Kidney (tissue), 14 donors: ENCODE measurements around the gene LCNL1. TPM values are rescaled to one million over a fixed set of nuclear protein-coding genes. Genes with fewer than 3 reads are reported as not detected.

Experiments
- DNase-seq, 5 donors: peaks; one replicate each; pipeline ENCODE4 v3.0.0-alpha.2; 2013 to 2020
- FAIRE-seq: peaks from 2 replicates; lab custom pipeline; 2012; peaks lifted over from hg19 to GRCh38; lab: Jason Lieb, UNC
- H3K27ac ChIP-seq, 2 donors: one replicate each; pipeline ENCODE4 v1.7.0; 2013; ENCODE audit warnings: low read depth in 2 of 2, low read length in 2 of 2, inconsistent platforms in 1 of 2
- H3K27me3 ChIP-seq: one replicate; pipeline ENCODE4 v1.7.1; 2013; ENCODE audit warnings: low read length, inconsistent platforms; ENCODE audit not compliant: control insufficient read depth, insufficient read depth
- H3K36me3 ChIP-seq, 3 donors: one replicate each; pipeline versions ENCODE4 v1.7.0 to v1.7.1; 2013; ENCODE audit warnings: low read length in 3 of 3, control low read depth in 1 of 3, inconsistent platforms in 1 of 3; ENCODE audit not compliant: insufficient read depth in 3 of 3, control insufficient read depth in 2 of 3
- H3K4me1 ChIP-seq, 3 donors: one replicate each; pipeline versions ENCODE4 v1.7.0 to v1.7.1; 2013; ENCODE audit warnings: low read length in 3 of 3, inconsistent platforms in 1 of 3, low read depth in 1 of 3; ENCODE audit not compliant: control insufficient read depth in 2 of 3, insufficient read depth in 2 of 3
- H3K4me3 ChIP-seq, 3 donors: one replicate each; pipeline versions ENCODE4 v1.7.0 to v1.8.1; 2013; ENCODE audit warnings: low read length in 3 of 3, control low read depth in 1 of 3, inconsistent platforms in 1 of 3
- H3K9ac ChIP-seq, 3 donors: one replicate each; pipeline versions ENCODE4 v1.7.0 to v1.7.1; 2013; ENCODE audit warnings: low read length in 3 of 3, control low read depth in 1 of 3, inconsistent platforms in 1 of 3
- H3K9me3 ChIP-seq, 3 donors: one replicate each; pipeline versions ENCODE4 v1.7.0 to v1.7.1; 2013; ENCODE audit warnings: low read length in 3 of 3, control low read depth in 1 of 3, inconsistent platforms in 1 of 3; ENCODE audit not compliant: control insufficient read depth in 2 of 3, insufficient read depth in 1 of 3
- CTCF ChIP-seq: IDR thresholded peaks from 3 replicates; pipeline ENCODE4 v1.5.1; 2012; ENCODE audit warnings: mild to moderate bottlenecking, moderate library complexity, borderline replicate concordance; ENCODE audit not compliant: insufficient read depth; ENCODE audit errors: extremely low read depth
- intact Hi-C: fragments of 100-400 bp; cut with DNase I; formaldehyde crosslinking; loops from one replicate; pipeline ENCODE4 v1.11.1; 2022
- polyA plus RNA-seq: library from polyadenylated mRNA; stranded (reverse); fragments of 350-450 nt; fragmentation: Illumina TruSeq; extraction: RNeasy Lipid Tissue Mini Kit (QIAGEN cat#74804); gene quantifications from one replicate; pipeline ENCODE4 v1.2.3, GENCODE V29; 2014; ENCODE audit warnings: low read depth, low replicate concordance; ENCODE audit not compliant: insufficient read depth
- total RNA-seq: library from RNA; stranded (reverse); fragmentation: NEBNext Ultra II Directional; extraction: Animal tissue kit (Norgen Biotek cat#: 25700); gene quantifications from one replicate; pipeline ENCODE4 v1.2.1, GENCODE V29; 2021
- donor health status: control.
- donor health status: control.
- donor health status: control.
- donor health status: control.
- donor health status: control.
- donor health status: DM: yes; HTN: yes; CAD: no.
- donor health status: Normal renal cell carcinoma (clear cell type).

Gene LCNL1
- total and polyA plus RNA-seq, 2 donors from 2014 or later: 0.54 to 1.4 TPM

DNA sequence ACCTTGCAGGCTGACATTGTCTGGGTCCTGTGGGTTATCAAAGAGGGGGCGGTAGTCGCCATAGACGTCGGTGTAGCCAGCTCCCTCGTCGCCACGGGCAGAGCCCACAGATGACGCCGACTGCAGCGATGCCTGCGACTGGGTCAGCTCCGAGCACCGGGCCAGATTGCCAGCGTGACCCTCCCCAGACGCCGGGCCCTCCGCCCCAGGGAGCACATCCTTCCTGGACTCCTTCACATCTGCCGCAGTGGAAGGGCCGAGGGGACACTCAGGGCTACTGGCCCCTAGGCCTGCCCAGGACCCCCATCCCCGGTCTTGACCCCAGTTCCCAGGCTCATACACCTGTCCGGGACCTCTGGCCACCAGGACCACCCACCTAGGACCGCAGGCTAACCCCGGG lies 31.4 kb downstream of the LCNL1 start:
- Histone ChIP-seq H3K9ac (no peak overlapping the region), H3K4me1 (no peaks in the 10 kb centered on the region), H3K36me3 (peaks cover 0 to 8% (median 0%) of the 10 kb centered on the region in 3 donors), H3K9me3 (no peaks in the 10 kb centered on the region), H3K27ac (no peak overlapping the region), H3K27me3 (no peaks in the 10 kb centered on the region), H3K4me3 (no peak overlapping the region)
- FAIRE-seq (no peak), DNase-seq (no peak)
- TF ChIP-seq CTCF: no peak
- intact Hi-C loops: no loop called here

- H3K36me3 ChIP-seq: peaks cover 0 to 8% (median 0%) of the 10 kb centered on the region in 3 donors
- H3K27me3 ChIP-seq: no peaks in the 10 kb centered on the region
- H3K9ac ChIP-seq: no peak overlapping the region
- H3K4me1 ChIP-seq: no peaks in the 10 kb centered on the region
- TF ChIP-seq CTCF: no peak
- no peak for DNase-seq
- intact Hi-C loops: no loop called here
- no peak overlapping the region for H3K4me3 ChIP-seq
- no peaks in the 10 kb centered on the region for H3K9me3 ChIP-seq
- H3K27ac ChIP-seq: no peak overlapping the region
- no peak for FAIRE-seq
Observed at GRCh38 chr9:137014776-137015539, 32.2 kb downstream of the LCNL1 start.

DNA sequence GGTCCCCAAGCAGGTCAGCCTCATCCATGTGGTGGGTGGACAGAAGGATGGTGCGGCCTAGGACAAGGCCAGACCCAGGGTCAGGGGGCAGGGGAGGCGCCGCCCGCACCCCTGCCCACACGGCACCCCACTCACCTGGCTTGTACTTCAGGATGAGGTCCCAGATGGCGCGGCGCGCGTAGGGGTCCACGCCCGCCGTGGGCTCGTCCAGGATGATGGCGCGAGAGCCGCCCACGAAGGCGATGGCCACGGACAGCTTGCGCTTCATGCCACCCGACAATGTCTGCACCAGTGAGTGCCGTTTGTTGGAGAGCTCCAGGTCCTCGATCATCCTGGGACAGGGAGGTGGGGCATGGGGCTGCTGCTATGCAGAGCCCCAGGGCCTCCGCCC lies 32.7 kb downstream of the LCNL1 start:
- intact Hi-C loops: no loop called here
- no peak for FAIRE-seq
- no peak for TF ChIP-seq CTCF
- Histone ChIP-seq H3K27ac (no peak overlapping the region), H3K4me1 (no peaks in the 10 kb centered on the region), H3K4me3 (no peak overlapping the region), H3K27me3 (no peaks in the 10 kb centered on the region), H3K36me3 (peaks cover 0 to 8% (median 0%) of the 10 kb centered on the region in 3 donors), H3K9me3 (no peaks in the 10 kb centered on the region), H3K9ac (no peak overlapping the region)
- DNase-seq: no peak
